Fibroblast of mammary gland (primary cell): Measurements from ENCODE around the gene TCFL5.

ENCODE experiments used
- DNase-seq: peaks from one replicate; pipeline ENCODE4 v3.0.0-alpha.2; 2010; ENCODE audit warnings: low read depth
- H3K4me3 ChIP-seq: 2 replicates; pipeline ENCODE4 v1.5.1; 2011; ENCODE audit warnings: low read depth, mild to moderate bottlenecking, low read length, moderate library complexity; ENCODE audit not compliant: control insufficient read depth
- CTCF ChIP-seq: conservative IDR thresholded peaks from 2 replicates; pipeline ENCODE4 v1.5.1; 2011; ENCODE audit warnings: low read depth, low read length, inconsistent platforms; ENCODE audit not compliant: control insufficient read depth, insufficient read depth

TCFL5 gene

GRCh38 chr20:62834967-62835730, 26.5 kb downstream of the TCFL5 start:
- DNase-seq, result no peak
- no peak overlapping the region for H3K4me3 ChIP-seq
- no peak for TF ChIP-seq CTCF

GRCh38 chr20:62832951-62833391, 28.7 kb downstream of the TCFL5 start:
- H3K4me3 ChIP-seq, result no peak overlapping the region
- DNase-seq, result no peak
- no peak for TF ChIP-seq CTCF

- TF ChIP-seq CTCF, result no peak
- H3K4me3 ChIP-seq, result no peak overlapping the region
- no peak for DNase-seq
Observed at GRCh38 chr20:62832212-62832922, 29.3 kb downstream of the TCFL5 start.

GRCh38 chr20:62831854-62832211, 29.8 kb downstream of the TCFL5 start:
- no peak for DNase-seq
- no peak for TF ChIP-seq CTCF
- H3K4me3 ChIP-seq, result no peak overlapping the region

GRCh38 chr20:62831361-62831788, 30.2 kb downstream of the TCFL5 start:
- DNase-seq, result no peak
- no peak for TF ChIP-seq CTCF
- no peak overlapping the region for H3K4me3 ChIP-seq

GRCh38 chr20:62830821-62831220, 30.8 kb downstream of the TCFL5 start:
- no peak for TF ChIP-seq CTCF
- no peak for DNase-seq
- H3K4me3 ChIP-seq, result no peak overlapping the region
